Breast epithelium (tissue), 3 donors: Measurements from ENCODE around the gene RITA1.

Source experiments
- POLR2A ChIP-seq: fragments of 450-650 bp; IDR thresholded peaks from one replicate; pipeline ENCODE4 v1.6.1; 2016; ENCODE audit warnings: antibody characterized with exemption, mild to moderate bottlenecking, moderate library complexity
- POLR2AphosphoS5 ChIP-seq, 3 donors: sonication (generic); formaldehyde crosslinking; IDR thresholded peaks; one replicate each; pipeline ENCODE4 v1.6.1; 2017; ENCODE audit warnings: antibody characterized with exemption in 3 of 3
- TF ChIP-seq, protein P1 (sequence below), 3 donors: fragments of 450-650 bp; IDR thresholded peaks; one replicate each; pipeline ENCODE4 v1.5.1; 2016 to 2017; ENCODE audit warnings: antibody characterized with exemption in 3 of 3, mild to moderate bottlenecking in 3 of 3, moderate library complexity in 3 of 3

DNA sequence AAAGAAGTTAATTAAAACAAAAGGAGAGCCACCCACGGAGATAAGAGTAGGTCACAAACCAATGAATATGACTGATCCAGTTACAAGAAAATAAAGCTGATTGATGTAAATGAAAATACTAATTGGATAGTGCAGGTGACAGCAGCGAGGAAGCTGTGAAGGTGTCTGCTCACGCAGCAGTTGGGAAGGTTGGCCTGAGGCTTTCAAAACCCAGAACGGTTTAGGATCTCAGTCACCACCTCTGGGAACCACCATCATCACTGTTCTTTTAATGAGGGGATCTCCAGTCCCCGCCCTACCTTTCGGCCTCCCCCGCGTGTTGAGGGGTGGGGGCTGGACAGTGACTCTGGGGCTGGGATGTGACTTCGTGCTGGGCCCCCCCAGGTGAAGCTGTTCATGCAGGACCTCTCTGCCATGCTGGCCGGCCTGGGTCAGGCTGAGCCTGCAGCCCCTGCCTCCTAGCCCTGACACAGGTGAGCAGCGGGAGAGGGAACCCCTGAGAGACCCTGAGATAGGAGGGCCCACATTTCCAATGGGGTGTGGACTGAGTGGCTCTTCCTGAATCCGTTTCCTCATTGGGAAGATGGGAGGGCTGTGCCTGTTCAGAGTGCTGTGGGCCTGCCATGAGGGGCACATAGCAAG lies 28.2 kb upstream of the RITA1 start:
- TF ChIP-seq, protein P1, sequence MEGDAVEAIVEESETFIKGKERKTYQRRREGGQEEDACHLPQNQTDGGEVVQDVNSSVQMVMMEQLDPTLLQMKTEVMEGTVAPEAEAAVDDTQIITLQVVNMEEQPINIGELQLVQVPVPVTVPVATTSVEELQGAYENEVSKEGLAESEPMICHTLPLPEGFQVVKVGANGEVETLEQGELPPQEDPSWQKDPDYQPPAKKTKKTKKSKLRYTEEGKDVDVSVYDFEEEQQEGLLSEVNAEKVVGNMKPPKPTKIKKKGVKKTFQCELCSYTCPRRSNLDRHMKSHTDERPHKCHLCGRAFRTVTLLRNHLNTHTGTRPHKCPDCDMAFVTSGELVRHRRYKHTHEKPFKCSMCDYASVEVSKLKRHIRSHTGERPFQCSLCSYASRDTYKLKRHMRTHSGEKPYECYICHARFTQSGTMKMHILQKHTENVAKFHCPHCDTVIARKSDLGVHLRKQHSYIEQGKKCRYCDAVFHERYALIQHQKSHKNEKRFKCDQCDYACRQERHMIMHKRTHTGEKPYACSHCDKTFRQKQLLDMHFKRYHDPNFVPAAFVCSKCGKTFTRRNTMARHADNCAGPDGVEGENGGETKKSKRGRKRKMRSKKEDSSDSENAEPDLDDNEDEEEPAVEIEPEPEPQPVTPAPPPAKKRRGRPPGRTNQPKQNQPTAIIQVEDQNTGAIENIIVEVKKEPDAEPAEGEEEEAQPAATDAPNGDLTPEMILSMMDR (IDR thresholded peaks at IDR 0.05), result no peak
- TF ChIP-seq POLR2A, result no peak
- TF ChIP-seq POLR2AphosphoS5 (IDR thresholded peaks at IDR 0.05), result no peak
